KMS-11 (cell line): Measurements from ENCODE around the gene HMGCS2.

Source experiments
- H2AFZ ChIP-seq: fragments of 200-600 bp; sonication (generic); 2 replicates; pipeline ENCODE4 v1.6.1; 2016; ENCODE audit warnings: antibody characterized with exemption, mixed run types, low read depth
- H3K27ac ChIP-seq: fragments of 200-600 bp; sonication (generic); 2 replicates; pipeline ENCODE4 v1.6.1; 2016; ENCODE audit warnings: mild to moderate bottlenecking, mixed run types
- H3K27me3 ChIP-seq: fragments of 200-600 bp; sonication (generic); 2 replicates; pipeline ENCODE4 v1.6.1; 2017; ENCODE audit warnings: mild to moderate bottlenecking, low read depth, mixed run types, moderate library complexity; ENCODE audit not compliant: insufficient read depth
- H3K36me3 ChIP-seq: fragments of 200-600 bp; sonication (generic); 2 replicates; pipeline ENCODE4 v1.6.1; 2017; ENCODE audit warnings: mild to moderate bottlenecking, mixed run types; ENCODE audit not compliant: insufficient read depth
- H3K4me1 ChIP-seq: fragments of 200-600 bp; sonication (generic); 2 replicates; pipeline ENCODE4 v1.6.1; 2016; ENCODE audit warnings: mild to moderate bottlenecking, low read depth, mixed run types; ENCODE audit not compliant: poor library complexity, severe bottlenecking
- H3K4me2 ChIP-seq: fragments of 200-600 bp; sonication (generic); 2 replicates; pipeline ENCODE4 v1.7.0; 2016; ENCODE audit warnings: mild to moderate bottlenecking, mixed run types
- H3K4me3 ChIP-seq: fragments of 200-600 bp; sonication (generic); IDR thresholded peaks from 2 replicates; pipeline ENCODE4 v1.6.1; 2017; ENCODE audit warnings: low read depth, low read length, mixed read lengths; ENCODE audit not compliant: insufficient read depth
- H3K79me2 ChIP-seq: fragments of 200-600 bp; sonication (generic); 2 replicates; pipeline ENCODE4 v1.6.1; 2016; ENCODE audit warnings: low read depth, mixed run types; ENCODE audit not compliant: insufficient read depth
- H3K9ac ChIP-seq: fragments of 200-600 bp; sonication (generic); 2 replicates; pipeline ENCODE4 v1.6.1; 2016; ENCODE audit warnings: mild to moderate bottlenecking, mixed run types
- H4K20me1 ChIP-seq: fragments of 200-600 bp; sonication (generic); 2 replicates; pipeline ENCODE4 v1.6.1; 2016; ENCODE audit warnings: mild to moderate bottlenecking, mixed run types; ENCODE audit not compliant: insufficient read depth
- CTCF ChIP-seq: fragments of 200-600 bp; sonication (generic); conservative IDR thresholded peaks from 2 replicates; pipeline ENCODE4 v1.6.1; 2017; ENCODE audit warnings: low read depth, mild to moderate bottlenecking, antibody characterized with exemption, low read length, moderate library complexity, mixed read lengths

The HMGCS2 gene

GRCh38 chr1:119758584-119758983 lies 10.1 kb downstream of the HMGCS2 start:
- Histone ChIP-seq H3K79me2 (no peaks in the 10 kb centered on the region), H3K9ac (no peak overlapping the region), H3K36me3 (no peaks in the 10 kb centered on the region), H3K27me3 (no peaks in the 10 kb centered on the region), H3K4me1 (peaks cover 22% of the 10 kb centered on the region), H2AFZ (no peak overlapping the region), H3K4me2 (peak overlapping the region; percentile 57), H4K20me1 (no peaks in the 10 kb centered on the region), H3K27ac (no peak overlapping the region), H3K4me3 (no peak overlapping the region)
- no peak for TF ChIP-seq CTCF

- Histone ChIP-seq H2AFZ (no peak overlapping the region), H3K27ac (no peak overlapping the region), H3K4me2 (no peak overlapping the region), H3K4me3 (no peak overlapping the region), H3K36me3 (no peaks in the 10 kb centered on the region), H3K79me2 (no peaks in the 10 kb centered on the region), H4K20me1 (no peaks in the 10 kb centered on the region), H3K4me1 (peaks cover under 1% of the 10 kb centered on the region), H3K9ac (no peak overlapping the region), H3K27me3 (no peaks in the 10 kb centered on the region)
- no peak for TF ChIP-seq CTCF
Measured at GRCh38 chr1:119752592-119752991, 16.1 kb downstream of the HMGCS2 start.

GRCh38 chr1:119748040-119748439 lies 20.7 kb downstream of the HMGCS2 start:
- Histone ChIP-seq H3K4me1 (peaks cover 17% of the 10 kb centered on the region), H3K4me3 (no peak overlapping the region), H3K27ac (no peak overlapping the region), H3K4me2 (no peak overlapping the region), H2AFZ (no peak overlapping the region), H3K36me3 (no peaks in the 10 kb centered on the region), H4K20me1 (no peaks in the 10 kb centered on the region), H3K27me3 (no peaks in the 10 kb centered on the region), H3K9ac (no peak overlapping the region), H3K79me2 (no peaks in the 10 kb centered on the region)
- no peak for TF ChIP-seq CTCF

GRCh38 chr1:119747451-119747850 lies 21.3 kb downstream of the HMGCS2 start:
- H3K36me3 ChIP-seq = no peaks in the 10 kb centered on the region
- H3K79me2 ChIP-seq = no peaks in the 10 kb centered on the region
- no peak overlapping the region for H3K4me2 ChIP-seq
- peaks cover 17% of the 10 kb centered on the region for H3K4me1 ChIP-seq
- H3K9ac ChIP-seq = no peak overlapping the region
- no peak overlapping the region for H2AFZ ChIP-seq
- H3K27me3 ChIP-seq = no peaks in the 10 kb centered on the region
- H4K20me1 ChIP-seq = no peaks in the 10 kb centered on the region
- no peak overlapping the region for H3K4me3 ChIP-seq
- H3K27ac ChIP-seq = no peak overlapping the region
- no peak for TF ChIP-seq CTCF
